Uterus (tissue), 2 donors: ENCODE results near the gene CDKL1.

Source experiments
- CTCF ChIP-seq, 4 experiments: fragments of 200-600 bp in 2 of 4; fragments of 450-650 bp in 2 of 4; sonication (generic) in 2 of 4; IDR thresholded peaks; one replicate each; pipeline ENCODE4 v1.5.1; 2016 to 2019; ENCODE audit warnings: antibody characterized with exemption in 4 of 4, mild to moderate bottlenecking in 2 of 4, moderate library complexity in 1 of 4
- POLR2A ChIP-seq, 2 donors: fragments of 450-650 bp; IDR thresholded peaks; one replicate each; pipeline ENCODE4 v1.6.1; 2016; ENCODE audit warnings: antibody characterized with exemption in 2 of 2, mild to moderate bottlenecking in 1 of 2, moderate library complexity in 1 of 2

DNA sequence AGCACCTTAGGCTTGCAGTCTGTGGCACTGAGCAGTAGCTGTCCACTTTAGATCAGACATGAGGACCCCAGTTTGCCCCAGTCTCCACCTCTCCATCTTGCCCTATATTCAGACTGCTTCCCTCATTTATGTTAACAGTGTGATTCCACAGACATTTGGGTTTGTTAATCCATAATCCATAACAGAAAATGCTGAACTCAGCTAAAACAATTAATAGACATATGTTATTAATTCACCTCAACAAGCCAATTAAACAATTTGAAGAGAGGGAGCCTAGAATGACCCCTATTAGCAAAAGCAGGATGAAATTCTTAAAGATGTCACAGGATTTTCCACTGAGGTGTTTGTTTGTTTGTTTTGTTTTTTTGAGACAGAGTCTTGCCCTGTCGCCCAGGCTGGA lies 9.1 kb downstream of the CDKL1 start:
- TF ChIP-seq POLR2A (IDR thresholded peaks at IDR 0.05) (no peak), CTCF (IDR thresholded peaks at IDR 0.05) (no peak)
